DMS53 (cell line): Measurements from ENCODE around the gene MCHR1.
A peak's percentile ranks its signal among the peaks of the same experiment; 100 is the strongest.
"Not testable (repeated sequence)": the region's sequence is repeated elsewhere in the genome, so short reads cannot be mapped to it uniquely, and the experiment has no call there.

ENCODE experiments used
- DNase-seq: peaks from one replicate; lab custom pipeline; 2025; lab: John Stamatoyannopoulos, UW

Gene MCHR1

DNA sequence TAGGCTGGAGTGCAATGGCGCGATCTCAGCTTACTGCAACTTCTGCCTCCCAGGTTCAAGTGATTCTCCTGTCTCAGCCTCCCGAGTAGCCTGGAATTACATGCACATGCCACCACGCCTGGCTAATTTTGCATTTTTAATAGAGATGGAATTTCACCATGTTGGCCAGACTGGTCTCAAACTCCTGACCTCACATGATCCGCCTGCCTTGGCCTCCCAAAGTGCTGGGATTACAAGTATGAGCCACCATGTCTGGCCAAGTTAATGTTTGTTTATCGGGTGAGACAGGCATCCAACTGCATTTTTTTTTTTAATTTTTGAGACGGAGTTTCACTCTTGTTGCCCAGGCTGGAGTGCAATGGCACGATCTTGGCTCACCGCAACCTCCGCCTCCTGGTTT lies 22.6 kb upstream of the MCHR1 start:
- not testable (repeated sequence) for DNase-seq

DNA sequence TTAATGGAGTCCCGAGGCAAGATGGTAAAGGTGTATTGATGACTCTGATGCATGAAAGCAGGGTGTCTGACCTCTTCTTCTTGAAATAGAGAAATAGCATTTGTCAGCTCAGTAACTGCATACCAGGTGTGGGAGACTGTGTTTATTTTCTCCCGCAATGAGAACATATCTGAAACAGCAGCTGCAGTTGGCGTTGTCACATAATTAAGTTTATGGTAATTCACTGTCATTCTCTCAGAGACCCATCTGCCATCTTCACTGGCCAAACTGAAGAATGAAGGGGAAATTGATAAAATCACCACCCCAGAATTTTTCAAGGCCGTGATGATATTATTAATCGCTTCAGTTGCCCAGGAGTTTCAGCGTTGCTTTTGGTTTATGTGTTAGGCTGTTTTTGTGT lies 20.1 kb upstream of the MCHR1 start:
- DNase-seq: no peak

DNA sequence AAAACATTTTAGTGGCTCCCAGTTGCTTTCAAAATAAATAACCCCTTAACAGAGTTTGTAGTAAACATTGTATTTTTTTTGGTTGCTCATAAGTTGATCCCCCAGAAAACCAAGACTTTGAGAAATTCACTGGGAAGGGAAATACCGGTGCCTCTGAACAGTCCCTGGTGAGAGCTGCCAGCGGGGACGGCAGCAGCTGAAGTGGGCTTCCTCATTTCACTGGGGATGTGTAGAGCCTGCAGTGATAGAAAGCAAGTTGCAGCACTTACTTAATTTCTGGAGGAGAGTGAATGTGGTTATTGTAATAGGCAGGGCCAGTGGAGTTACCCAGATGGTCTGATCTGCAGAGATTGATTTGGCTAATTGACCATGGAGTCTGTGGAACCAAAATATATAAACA lies 18.6 kb upstream of the MCHR1 start:
- no peak for DNase-seq

DNA sequence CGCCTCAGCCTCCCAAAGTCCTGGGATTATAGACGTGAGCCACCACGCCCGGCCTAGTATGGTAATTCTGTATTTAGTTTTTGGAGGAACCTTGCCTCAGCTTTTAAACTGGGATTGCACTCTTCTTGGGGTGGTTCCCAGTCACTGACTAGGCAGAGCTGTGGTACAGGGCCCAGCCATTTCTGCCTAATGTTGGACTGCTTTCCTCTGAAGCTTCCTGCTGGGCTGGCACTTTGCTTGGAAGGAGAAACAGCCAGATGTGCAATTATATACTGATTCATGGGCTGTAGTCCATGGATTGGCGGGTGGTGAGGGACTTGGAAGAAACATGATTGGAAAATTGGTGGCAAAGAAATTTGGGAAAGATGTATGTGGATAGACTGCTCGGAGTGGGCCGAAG lies 17.6 kb upstream of the MCHR1 start:
- DNase-seq: no peak

DNA sequence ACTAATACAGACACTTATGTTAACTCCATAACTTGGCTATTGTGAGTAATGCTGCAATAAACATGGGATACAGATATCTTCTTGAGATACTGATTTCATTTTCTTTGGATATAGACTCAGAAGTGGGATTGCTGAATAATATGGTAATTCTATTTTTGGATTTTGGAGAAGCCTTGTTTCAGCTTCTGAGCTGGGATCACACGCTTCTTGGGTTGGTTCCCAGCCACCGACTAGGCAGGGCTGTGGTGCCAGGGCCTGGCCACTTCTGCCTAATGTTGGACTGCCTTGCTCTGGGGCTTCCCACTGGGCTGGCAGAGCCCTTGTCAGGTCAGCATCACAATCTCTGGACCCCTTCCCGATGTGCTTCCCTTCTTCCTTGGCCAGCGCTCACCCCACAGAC lies 14.0 kb upstream of the MCHR1 start:
- no peak for DNase-seq

DNA sequence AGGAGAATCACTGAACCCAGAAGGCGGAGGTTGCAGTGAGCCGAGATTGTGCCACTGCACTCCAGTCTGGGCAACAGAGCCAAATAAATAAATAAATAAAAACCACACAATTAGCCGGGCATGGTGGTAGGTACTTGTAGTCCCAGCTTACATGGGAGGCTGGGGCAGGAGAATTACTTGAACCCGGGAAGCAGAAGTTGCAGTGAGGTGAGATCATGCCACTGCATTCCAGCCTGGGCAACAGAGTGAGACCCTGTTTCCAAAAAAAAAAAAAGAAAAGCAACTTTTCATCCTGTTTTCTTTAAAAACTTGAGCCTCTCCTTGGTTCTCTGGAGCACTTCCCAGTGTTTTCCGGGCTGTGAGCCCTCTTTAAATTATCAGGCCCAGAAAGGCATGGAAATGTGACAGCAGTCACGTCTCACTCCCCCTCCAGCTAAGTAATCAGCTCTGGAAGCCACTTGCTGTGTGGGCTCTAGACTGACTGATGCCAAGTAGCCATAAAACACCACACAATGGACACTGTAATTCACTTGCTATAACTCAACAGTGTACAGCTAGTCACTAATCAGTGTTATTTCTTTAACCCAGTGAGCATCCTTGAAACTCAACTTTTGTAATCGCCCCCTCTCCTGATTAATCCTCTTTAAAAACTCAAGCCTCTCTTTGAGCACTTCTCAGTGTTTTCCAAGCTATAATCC lies 13.0 kb upstream of the MCHR1 start:
- no peak for DNase-seq

DNA sequence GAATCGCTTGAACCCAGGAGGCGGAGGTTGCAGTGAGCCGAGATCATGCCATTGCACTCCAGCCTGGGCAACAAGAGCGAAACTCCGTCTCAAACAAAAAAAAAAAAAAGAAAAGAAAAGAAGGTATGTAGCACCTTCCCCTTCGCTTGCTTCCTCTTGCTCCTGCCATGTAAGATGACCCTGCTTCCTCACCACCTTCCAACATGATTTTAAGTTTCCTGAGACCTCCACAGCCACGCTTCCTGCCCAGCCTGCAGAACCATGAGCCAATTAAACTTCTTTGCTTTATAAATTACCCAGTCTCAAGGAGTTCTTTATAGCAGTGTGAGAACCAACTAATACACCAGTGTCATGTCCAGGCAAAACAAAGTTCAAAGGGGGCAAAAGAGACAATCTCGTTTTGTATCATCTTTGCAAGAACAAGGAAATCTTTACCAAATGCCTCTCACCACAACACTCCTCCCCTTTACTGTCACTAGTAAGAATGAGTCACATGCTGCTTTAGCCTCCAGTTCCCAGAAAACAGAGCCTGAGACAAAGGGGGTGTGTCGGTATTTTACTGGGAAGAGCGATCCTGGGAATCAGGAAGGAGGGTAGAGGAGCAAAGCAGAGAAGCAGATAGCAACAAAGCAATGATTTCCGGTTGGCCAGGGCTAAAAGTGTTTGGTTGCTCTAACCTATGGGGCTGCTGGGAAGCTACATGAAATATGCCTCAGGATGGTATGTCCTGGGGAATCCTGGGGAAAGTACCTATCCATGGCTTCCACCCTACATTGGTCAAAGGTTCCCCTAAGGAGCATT lies 10.5 kb upstream of the MCHR1 start:
- DNase-seq: peak; percentile 32

DNA sequence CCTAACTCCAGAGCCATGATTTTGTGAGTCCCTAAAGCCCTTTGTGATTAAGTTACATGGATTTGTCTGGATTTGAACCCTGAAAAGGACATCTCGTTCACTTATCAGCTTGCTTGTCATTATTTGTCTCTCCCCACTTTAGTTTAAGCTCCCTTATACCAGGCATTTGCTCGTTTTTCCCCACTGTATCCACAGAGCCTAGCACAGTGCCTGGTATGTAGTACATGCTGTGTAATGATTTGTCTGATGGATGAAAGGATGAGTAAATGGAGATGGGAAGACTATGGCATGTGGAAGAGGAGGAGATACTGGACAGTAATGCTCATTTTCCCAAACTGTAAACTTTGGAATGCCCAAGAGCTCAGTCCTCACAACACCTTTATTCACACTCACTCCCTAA lies 9.2 kb upstream of the MCHR1 start:
- DNase-seq: no peak

DNA sequence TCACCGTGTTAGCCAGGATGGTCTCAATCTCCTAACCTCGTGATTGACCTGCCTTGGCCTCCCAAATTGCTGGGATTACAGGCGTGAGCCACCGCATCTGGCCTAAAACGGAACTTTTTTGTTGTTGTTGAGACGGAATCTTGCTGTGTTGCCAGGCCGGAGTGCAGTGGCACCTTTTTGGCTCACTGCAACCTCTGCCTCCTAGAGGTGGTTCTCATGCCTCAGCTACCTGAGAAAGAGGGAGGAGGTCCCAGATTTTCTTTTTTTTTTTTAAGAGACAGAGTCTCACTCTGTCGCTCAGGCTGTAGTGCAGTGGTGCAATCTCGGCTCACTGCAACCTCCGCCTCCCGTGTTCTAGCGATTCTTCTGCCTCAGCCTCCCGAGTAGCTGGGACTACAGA lies 7.9 kb upstream of the MCHR1 start:
- DNase-seq: no peak

DNA sequence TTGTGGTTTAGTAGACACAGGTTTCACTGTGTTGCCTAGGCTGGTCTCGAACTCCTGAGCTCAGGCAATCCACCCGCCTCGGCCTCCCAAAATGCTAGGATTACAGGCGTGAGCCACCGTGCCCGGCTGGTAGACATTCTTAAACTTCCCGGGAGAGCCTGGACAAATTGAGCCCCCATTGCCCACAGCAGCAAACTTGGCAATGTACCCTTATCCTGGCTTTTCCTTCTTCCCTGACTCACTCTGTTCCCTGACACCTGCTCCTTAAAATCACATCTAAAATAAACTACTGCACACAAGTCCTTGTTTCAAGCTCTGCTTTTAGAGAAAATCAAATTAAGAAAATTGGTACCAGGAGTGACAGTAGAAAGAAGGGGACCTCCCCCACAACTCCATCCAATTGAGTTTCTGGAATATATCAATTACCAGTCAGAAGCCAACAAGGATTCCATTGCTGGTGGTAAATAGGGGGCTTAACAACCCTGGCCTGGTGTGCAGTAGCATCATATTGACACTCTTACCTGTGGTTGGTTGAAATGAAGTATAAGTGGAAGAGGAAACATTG lies 7.4 kb upstream of the MCHR1 start:
- DNase-seq: no peak

DNA sequence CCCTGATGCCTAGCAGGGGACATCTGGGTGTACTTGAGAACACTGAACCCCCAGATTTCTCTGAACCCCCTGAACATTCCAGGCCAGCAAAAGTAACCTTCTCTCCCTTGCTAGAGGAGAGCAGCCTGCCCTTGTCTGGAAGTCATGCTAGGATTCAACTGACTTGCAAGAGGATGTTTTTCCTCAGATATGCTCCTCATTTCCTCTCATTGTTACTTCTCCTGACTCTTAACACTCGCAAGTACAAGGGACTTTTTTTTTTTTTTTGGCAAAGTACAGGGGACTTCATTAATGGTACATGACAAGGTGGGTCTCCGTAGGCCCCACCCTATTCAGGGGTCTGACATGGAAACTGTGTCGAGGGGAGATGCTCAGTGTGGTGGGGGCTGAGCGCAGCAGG lies 6.3 kb upstream of the MCHR1 start:
- no peak for DNase-seq

DNA sequence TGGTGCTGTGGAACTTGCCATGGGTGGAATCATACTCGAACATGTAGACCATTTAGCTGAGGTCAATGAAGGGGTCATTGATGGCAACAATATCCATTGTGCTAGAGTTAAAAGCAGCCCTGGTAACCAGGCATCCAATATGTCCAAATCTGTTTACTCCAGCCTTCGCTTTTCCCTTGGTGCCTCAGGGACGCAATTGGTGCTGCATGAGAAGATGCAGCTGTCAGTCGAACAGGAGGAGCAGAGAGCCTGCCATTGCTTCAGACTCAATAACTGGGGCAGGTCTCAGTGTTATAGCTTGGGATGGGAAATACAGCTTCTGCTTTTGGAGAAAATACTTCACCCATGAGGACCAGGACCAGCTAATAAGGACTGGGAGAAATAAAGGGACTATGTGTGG lies 5.0 kb upstream of the MCHR1 start:
- no peak for DNase-seq

DNA sequence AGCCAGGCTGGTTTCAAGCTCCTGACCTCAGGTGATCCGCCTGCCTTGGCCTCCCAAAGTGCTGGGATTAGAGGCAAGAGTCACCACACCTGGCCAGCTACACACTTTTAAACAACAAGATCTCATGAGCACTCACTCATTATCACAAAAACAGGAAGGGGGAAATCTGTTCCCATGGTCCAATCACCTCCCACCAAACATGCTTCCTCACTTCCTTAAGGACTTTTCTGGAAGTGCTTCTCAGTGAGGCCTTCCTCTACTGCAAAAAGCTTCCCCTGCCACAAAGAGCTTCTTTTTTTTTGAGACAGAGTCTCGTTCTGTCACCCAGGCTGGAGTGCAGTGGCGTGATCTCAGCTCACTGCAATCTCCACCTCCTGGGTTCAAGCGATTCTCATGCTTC lies 3.1 kb upstream of the MCHR1 start:
- DNase-seq: not testable (repeated sequence)

DNA sequence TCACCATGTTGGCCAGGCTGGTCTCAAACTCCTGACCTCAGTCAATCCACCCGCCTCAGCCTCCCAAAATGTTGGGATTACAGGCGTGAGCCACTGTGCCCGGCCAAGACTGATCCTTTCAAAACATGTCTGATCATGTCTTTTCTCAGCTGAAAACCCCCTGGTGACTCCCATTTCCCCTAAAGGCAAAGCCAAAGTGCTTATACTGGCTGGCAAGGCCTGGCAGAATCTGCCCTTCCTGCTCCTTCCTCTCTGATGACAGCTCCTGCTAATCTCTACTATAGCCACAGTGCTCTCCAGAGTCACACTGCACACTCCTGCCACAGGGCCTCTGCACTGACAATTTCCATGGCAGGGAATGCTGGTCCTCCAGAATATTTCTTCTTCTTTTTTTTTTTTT lies 2.6 kb upstream of the MCHR1 start:
- no peak for DNase-seq

DNA sequence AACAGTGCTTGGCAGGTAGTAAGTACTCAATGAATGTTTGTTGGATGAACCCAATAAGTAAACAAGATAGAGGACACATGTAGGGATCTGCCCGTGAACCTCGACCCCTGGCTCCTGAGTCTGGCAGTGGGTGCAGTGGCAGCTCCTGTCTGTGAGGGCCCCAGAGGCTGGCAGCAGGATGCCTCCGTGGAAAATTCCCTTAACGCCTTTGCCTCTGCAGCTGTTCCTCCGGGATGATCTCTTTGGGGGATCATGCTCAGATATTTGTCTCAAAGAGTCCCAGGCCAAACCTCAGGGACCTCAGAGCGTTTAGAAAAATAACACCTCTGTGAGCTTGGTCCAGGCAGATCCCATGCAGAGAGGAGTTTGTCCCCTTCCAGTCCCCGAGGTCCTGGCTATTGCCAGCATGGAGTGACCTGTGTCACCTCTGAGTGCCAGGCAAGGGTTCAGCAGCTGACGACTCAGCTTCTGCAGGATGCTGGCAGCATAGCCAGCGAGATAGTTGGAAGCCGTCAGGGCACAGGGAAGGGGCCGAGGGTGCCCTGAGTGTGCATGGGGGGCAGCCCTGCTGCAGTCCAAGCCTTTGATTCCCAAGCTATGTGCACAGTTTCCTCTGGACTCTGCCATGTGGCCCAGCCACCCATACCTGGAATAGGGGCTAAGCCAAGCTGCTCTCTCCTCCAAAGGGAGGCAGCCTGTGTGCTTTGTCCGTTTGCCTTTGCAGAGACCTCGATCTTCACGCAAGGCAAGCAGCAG lies 613 bp upstream of the MCHR1 start:
- DNase-seq: no peak

DNA sequence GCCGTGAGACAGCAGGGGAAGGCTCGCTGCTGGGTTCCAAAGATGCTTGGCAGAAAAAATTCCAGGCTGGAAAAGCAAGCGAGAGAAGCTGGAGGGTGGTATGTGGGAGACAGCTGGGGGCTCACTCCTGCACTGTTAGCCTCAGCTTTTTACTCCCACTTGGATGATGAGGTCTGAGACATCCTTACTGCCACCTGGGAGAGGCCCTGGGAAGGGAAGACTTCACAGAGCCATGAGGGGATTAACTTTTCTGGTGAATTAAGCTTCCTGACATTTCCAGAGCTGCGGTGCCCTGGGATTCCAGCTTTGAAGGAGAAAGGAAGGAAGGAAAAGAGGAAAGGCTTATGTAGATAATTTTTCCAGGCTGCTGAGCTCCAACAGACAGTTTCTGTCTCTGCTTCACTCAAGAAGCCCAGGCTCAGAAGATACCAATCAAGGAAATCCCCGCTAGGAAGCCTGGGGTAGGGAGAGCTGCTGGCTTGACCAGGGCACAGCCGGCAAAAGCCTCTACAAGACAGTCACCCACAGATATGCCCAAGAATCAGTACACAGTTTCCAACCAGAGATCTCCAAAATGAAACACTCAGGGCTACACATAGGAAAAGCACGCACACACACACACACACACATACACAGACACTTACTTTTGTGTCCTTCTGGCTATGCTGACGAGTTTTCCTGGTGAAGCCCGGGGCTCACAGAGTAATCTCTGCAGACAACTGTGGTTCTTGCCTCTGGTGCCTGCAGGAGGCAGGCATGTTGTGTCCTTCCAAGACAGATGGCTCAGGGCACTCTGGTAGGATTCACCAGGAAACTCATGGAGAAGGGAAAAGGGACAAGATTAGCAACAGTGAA lies 907 bp downstream of the MCHR1 start:
- peak; percentile 13 for DNase-seq

DNA sequence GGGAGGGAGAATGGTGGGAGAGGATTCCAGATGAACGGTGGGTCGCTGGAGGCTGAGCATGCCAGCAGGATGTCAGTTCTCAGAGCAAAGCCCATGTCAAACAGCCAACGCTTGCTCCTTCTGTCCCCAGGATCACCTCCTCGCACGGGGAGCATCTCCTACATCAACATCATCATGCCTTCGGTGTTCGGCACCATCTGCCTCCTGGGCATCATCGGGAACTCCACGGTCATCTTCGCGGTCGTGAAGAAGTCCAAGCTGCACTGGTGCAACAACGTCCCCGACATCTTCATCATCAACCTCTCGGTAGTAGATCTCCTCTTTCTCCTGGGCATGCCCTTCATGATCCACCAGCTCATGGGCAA lies 1.5 kb downstream of the MCHR1 start:
- no peak for DNase-seq

DNA sequence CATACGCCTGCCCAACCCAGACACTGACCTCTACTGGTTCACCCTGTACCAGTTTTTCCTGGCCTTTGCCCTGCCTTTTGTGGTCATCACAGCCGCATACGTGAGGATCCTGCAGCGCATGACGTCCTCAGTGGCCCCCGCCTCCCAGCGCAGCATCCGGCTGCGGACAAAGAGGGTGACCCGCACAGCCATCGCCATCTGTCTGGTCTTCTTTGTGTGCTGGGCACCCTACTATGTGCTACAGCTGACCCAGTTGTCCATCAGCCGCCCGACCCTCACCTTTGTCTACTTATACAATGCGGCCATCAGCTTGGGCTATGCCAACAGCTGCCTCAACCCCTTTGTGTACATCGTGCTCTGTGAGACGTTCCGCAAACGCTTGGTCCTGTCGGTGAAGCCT lies 2.2 kb downstream of the MCHR1 start:
- no peak for DNase-seq

DNA sequence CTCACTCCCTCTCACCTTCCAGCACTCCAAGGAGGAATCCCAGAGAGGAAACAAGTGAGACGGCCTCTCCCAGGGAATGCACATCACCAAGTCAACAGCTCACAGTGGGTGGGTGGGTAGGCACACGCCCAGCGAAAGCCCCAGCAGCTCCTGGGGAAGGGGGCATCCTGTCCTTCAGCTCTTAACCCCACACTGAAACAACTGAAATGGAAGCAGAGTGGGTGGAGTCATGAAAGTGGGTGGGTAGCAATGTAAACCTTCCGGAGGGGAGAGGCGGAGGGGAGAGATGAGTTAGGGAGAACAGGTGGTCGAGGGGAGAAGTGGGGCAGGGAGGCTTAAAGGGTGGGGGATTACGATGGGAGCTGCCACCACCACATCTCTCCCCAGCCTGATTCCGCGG lies 5.4 kb downstream of the MCHR1 start:
- no peak for DNase-seq

DNA sequence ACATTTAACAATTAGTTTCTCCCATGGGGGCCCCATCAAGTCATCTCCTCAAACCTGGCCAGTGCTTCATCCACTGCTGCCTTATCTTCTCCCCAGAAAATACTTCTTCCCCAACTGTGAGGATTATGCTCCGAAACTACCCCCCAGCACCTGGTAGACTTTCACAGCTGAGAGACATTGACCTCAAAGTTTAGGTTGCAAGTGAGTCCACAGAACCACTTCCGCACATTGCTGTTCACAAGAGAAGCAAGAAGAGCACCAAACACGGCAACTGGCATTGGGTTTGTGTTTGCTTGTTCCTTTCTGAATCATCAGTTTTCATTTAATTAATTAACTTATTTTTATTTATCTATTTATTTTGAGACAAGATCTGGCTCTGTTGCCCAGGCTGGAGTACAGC lies 6.1 kb downstream of the MCHR1 start:
- DNase-seq: no peak

DNA sequence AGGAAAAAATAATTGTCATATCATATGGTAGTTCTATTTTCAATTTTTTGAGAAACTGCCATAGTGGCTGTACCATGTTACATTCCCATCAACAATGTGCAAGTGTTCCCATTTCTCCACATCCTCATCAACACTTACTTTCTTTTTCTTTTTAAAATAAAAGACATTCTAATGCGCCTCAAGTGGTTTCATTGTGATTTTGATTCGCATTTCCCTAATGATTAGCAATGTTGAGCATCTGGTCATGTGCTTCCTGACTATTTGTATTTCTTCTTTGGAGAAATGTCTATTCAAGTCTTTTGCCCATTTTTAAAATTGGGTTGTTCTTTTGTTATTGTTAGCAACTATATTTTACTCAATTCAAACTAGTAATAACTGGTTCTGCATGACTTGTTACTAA lies 8.4 kb downstream of the MCHR1 start:
- no peak for DNase-seq

DNA sequence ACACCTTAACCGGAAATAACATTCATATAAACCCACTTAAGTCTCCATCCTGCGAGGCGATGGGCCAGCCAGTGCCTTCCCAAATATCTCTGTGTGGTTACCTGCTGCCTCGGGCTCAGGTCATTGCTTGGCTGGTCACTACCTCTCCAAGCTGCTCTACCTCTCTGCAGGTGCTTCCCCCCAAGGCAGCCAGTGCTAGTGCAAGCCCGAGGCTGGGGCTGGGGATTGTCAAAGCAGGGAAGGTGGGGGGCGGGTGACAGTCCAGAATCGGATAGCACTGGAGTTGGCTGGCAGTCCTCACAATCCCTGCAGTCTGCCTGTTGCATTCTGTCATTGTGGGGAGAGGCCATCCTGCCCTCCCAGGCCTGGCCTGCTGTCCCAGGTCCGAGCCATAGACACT lies 11.1 kb downstream of the MCHR1 start:
- DNase-seq: no peak
